Lower leg skin (tissue), 3 donors: ENCODE results near the gene ADAMTS17.

Experiments
- POLR2A ChIP-seq, 2 donors: fragments of 450-650 bp; IDR thresholded peaks; one replicate each; pipeline ENCODE4 v1.6.1; 2016 to 2017; ENCODE audit warnings: antibody characterized with exemption in 2 of 2, mild to moderate bottlenecking in 1 of 2, moderate library complexity in 1 of 2
- TF ChIP-seq, protein P1 (sequence below), 3 donors: fragments of 450-650 bp; IDR thresholded peaks; one replicate each; pipeline ENCODE4 v1.5.1; 2016; ENCODE audit warnings: antibody characterized with exemption in 3 of 3, mild to moderate bottlenecking in 3 of 3, moderate library complexity in 2 of 3

DNA sequence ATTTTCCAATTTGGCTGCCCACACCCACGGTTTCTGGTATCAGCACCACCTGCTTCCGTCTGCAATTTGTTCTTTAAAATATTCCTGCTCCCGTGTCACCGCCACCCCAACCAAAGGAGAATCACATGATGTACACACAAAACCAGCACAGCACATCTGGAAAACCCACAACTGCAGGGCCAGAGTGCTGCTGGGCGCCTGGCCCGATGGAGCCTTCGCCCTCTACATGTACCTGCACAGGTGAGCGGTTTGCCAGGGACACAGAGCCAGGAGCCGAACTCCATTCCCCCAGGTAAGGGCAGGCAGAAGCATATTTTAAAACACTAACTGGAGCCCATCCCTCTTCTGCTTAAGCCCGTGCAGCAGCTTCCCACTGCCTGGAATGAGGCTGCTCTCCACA, 75.6 kb downstream of the ADAMTS17 start:
- TF ChIP-seq, protein P1, sequence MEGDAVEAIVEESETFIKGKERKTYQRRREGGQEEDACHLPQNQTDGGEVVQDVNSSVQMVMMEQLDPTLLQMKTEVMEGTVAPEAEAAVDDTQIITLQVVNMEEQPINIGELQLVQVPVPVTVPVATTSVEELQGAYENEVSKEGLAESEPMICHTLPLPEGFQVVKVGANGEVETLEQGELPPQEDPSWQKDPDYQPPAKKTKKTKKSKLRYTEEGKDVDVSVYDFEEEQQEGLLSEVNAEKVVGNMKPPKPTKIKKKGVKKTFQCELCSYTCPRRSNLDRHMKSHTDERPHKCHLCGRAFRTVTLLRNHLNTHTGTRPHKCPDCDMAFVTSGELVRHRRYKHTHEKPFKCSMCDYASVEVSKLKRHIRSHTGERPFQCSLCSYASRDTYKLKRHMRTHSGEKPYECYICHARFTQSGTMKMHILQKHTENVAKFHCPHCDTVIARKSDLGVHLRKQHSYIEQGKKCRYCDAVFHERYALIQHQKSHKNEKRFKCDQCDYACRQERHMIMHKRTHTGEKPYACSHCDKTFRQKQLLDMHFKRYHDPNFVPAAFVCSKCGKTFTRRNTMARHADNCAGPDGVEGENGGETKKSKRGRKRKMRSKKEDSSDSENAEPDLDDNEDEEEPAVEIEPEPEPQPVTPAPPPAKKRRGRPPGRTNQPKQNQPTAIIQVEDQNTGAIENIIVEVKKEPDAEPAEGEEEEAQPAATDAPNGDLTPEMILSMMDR (IDR thresholded peaks at IDR 0.05), result no peak
- no peak for TF ChIP-seq POLR2A (IDR thresholded peaks at IDR 0.05)
